NCI-H748 (cell line): ENCODE measurements around the gene CORO7.
A peak's percentile ranks its signal among the peaks of the same experiment; 100 is the strongest.
"Not testable (repeated sequence)": the region's sequence is repeated elsewhere in the genome, so short reads cannot be mapped to it uniquely, and the experiment has no call there.

Experiments used
- DNase-seq: peaks from one replicate; lab custom pipeline; 2025; ENCODE audit not compliant: unreplicated experiment; lab: John Stamatoyannopoulos, UW

CORO7 gene

GRCh38 chr16:4358831-4359561, 57.4 kb downstream of the CORO7 start:
- DNase-seq, result peak; percentile 1

- DNase-seq, result no peak
Observed at GRCh38 chr16:4358236-4358635, 58.2 kb downstream of the CORO7 start.

GRCh38 chr16:4356820-4357219, 59.6 kb downstream of the CORO7 start:
- no peak for DNase-seq

GRCh38 chr16:4354512-4355409, 61.6 kb downstream of the CORO7 start:
- no peak for DNase-seq

GRCh38 chr16:4353675-4354074, 62.7 kb downstream of the CORO7 start:
- DNase-seq, result no peak

- DNase-seq, result no peak
Observed at GRCh38 chr16:4352843-4353242, 63.6 kb downstream of the CORO7 start.

- no peak for DNase-seq
Observed at GRCh38 chr16:4351880-4352279, 64.5 kb downstream of the CORO7 start.

GRCh38 chr16:4350787-4351659, 65.4 kb downstream of the CORO7 start, which contains the start of gene PAM16:
Gene PAM16, minus strand, starts transcription at chr16:4351321. Its CDS starts 87 bp downstream, at chr16:4351234.
- DNase-seq, result peak; percentile 90

- no peak for DNase-seq
Observed at GRCh38 chr16:4350365-4350786, 66.0 kb downstream of the CORO7 start.

- no peak for DNase-seq
Observed at GRCh38 chr16:4349332-4349731, 67.1 kb downstream of the CORO7 start.

- DNase-seq, result no peak
Observed at GRCh38 chr16:4347765-4348509, 68.5 kb downstream of the CORO7 start.

GRCh38 chr16:4347010-4347409, 69.4 kb downstream of the CORO7 start:
- DNase-seq, result no peak

- DNase-seq, result peak; percentile 37
Observed at GRCh38 chr16:4345836-4346781, 70.3 kb downstream of the CORO7 start.

GRCh38 chr16:4344983-4345835, 71.2 kb downstream of the CORO7 start:
- peak; percentile 79 for DNase-seq

- DNase-seq, result not testable (repeated sequence)
Observed at GRCh38 chr16:4344300-4344982, 72.0 kb downstream of the CORO7 start.

- no peak for DNase-seq
Observed at GRCh38 chr16:4342866-4343744, 73.3 kb downstream of the CORO7 start.

GRCh38 chr16:4341250-4341649, 75.1 kb downstream of the CORO7 start:
- no peak for DNase-seq
